Mesendoderm (in vitro differentiated cells): Measurements from ENCODE around the gene FARP1.

ENCODE experiments used
- DNase-seq: peaks from one replicate; pipeline ENCODE4 v3.0.0; 2013
- H2AK5ac ChIP-seq: 2 replicates; pipeline ENCODE4 v1.6.1; 2013; ENCODE audit warnings: low read length, inconsistent platforms
- H2BK120ac ChIP-seq: 2 replicates; pipeline ENCODE4 v1.6.1; 2013; ENCODE audit warnings: low read depth, mild to moderate bottlenecking, low read length, moderate library complexity, mixed read lengths
- H2BK15ac ChIP-seq: replicated peaks from 2 replicates; pipeline ENCODE4 v1.6.1; 2013; ENCODE audit warnings: low read depth, mild to moderate bottlenecking, moderate library complexity
- H2BK5ac ChIP-seq: 2 replicates; pipeline ENCODE4 v1.6.1; 2013; ENCODE audit warnings: low read length, inconsistent platforms
- H3K18ac ChIP-seq: 2 replicates; pipeline ENCODE4 v1.6.1; 2013; ENCODE audit warnings: mild to moderate bottlenecking, low read length, mixed read lengths
- H3K23ac ChIP-seq: one replicate; pipeline ENCODE4 v1.6.1; 2013; ENCODE audit warnings: low read length
- H3K27ac ChIP-seq: 2 replicates; pipeline ENCODE4 v1.5.1; 2013; ENCODE audit warnings: low read depth, mild to moderate bottlenecking, inconsistent platforms, low read length, moderate library complexity
- H3K27me3 ChIP-seq: 2 replicates; pipeline ENCODE4 v1.6.1; 2013; ENCODE audit warnings: low read length, control low read depth, mild to moderate bottlenecking, inconsistent platforms; ENCODE audit not compliant: insufficient read depth, poor library complexity
- H3K36me3 ChIP-seq: 2 replicates; pipeline ENCODE4 v1.6.1; 2013; ENCODE audit warnings: low read length, inconsistent platforms; ENCODE audit not compliant: control insufficient read depth, insufficient read depth
- H3K4ac ChIP-seq: one replicate; pipeline ENCODE4 v1.6.1; 2013; ENCODE audit warnings: low read depth, mild to moderate bottlenecking, low read length, moderate library complexity
- H3K4me1 ChIP-seq: 2 replicates; pipeline ENCODE4 v1.6.1; 2013; ENCODE audit warnings: low read depth, low read length, inconsistent platforms; ENCODE audit not compliant: control insufficient read depth
- H3K4me2 ChIP-seq: 2 replicates; pipeline ENCODE4 v1.6.1; 2013; ENCODE audit warnings: low read length
- H3K4me3 ChIP-seq: 2 replicates; pipeline ENCODE4 v1.5.1; 2013; ENCODE audit warnings: mild to moderate bottlenecking, low read length
- H3K56ac ChIP-seq: one replicate; pipeline ENCODE4 v1.6.1; 2013; ENCODE audit warnings: low read length
- H3K79me1 ChIP-seq: 2 replicates; pipeline ENCODE4 v1.6.1; 2013; ENCODE audit warnings: low read length, inconsistent platforms
- H3K79me2 ChIP-seq: 2 replicates; pipeline ENCODE4 v1.6.1; 2013; ENCODE audit warnings: mild to moderate bottlenecking, low read length; ENCODE audit not compliant: control insufficient read depth, insufficient read depth
- H3K9ac ChIP-seq: 2 replicates; pipeline ENCODE4 v1.6.1; 2013; ENCODE audit warnings: low read length, inconsistent platforms
- H4K5ac ChIP-seq: one replicate; pipeline ENCODE4 v1.6.1; 2013; ENCODE audit warnings: low read length
- H4K8ac ChIP-seq: one replicate; pipeline ENCODE4 v1.6.1; 2013; ENCODE audit warnings: low read depth, mild to moderate bottlenecking, control low read depth, low read length, moderate library complexity
- WGBS: extraction: QIAGEN DNeasy Blood & Tissue Kit; methylation state at CpG from one replicate; pipeline ENCODE4 v1.1.7; 2013; ENCODE audit warnings: low lambda C conversion rate, missing lambda C conversion rate; ENCODE audit not compliant: insufficient coverage; ENCODE audit errors: extremely low coverage; 5-methylcytosine and 5-hydroxymethylcytosine counted together

FARP1 gene

GRCh38 chr13:98429977-98430736 is 287.3 kb downstream of the FARP1 start:
- Histone ChIP-seq H3K4me1 (no peaks in the 10 kb centered on the region), H3K9ac (no peak overlapping the region), H3K79me1 (no peaks in the 10 kb centered on the region), H2BK120ac (no peak overlapping the region), H2BK5ac (no peak overlapping the region), H2AK5ac (no peak overlapping the region), H3K27ac (no peak overlapping the region), H2BK15ac (no peak overlapping the region), H4K8ac (no peak overlapping the region), H3K4ac (no peak overlapping the region), H3K27me3 (no peaks in the 10 kb centered on the region), H3K23ac (no peak overlapping the region), H3K36me3 (no peaks in the 10 kb centered on the region), H3K79me2 (no peaks in the 10 kb centered on the region), H3K4me3 (no peak overlapping the region), H4K5ac (no peak overlapping the region), H3K56ac (no peak overlapping the region), H3K18ac (no peak overlapping the region), H3K4me2 (no peak overlapping the region)
- no CpG with 5 or more reads among the region's 11 CpGs for WGBS
- DNase-seq, result peak; percentile 56

GRCh38 chr13:98432638-98433037 is 289.7 kb downstream of the FARP1 start:
- Histone ChIP-seq H3K36me3 (no peaks in the 10 kb centered on the region), H3K9ac (no peak overlapping the region)
- WGBS, result no CpG with 5 or more reads among the region's 11 CpGs

GRCh38 chr13:98433654-98434053 is 290.8 kb downstream of the FARP1 start:
- no CpG with 5 or more reads among the region's 10 CpGs for WGBS
- Histone ChIP-seq H3K23ac (no peak overlapping the region), H3K4me2 (no peak overlapping the region), H3K56ac (no peak overlapping the region), H2BK120ac (no peak overlapping the region), H3K27ac (no peak overlapping the region), H3K36me3 (no peaks in the 10 kb centered on the region), H2AK5ac (no peak overlapping the region), H3K4me1 (no peaks in the 10 kb centered on the region), H3K79me1 (no peaks in the 10 kb centered on the region), H3K4me3 (no peak overlapping the region), H3K27me3 (no peaks in the 10 kb centered on the region), H2BK15ac (no peak overlapping the region), H2BK5ac (no peak overlapping the region), H3K18ac (no peak overlapping the region), H4K5ac (no peak overlapping the region), H3K4ac (no peak overlapping the region), H3K79me2 (no peaks in the 10 kb centered on the region), H3K9ac (no peak overlapping the region), H4K8ac (no peak overlapping the region)
- DNase-seq, result no peak

More at GRCh38 chr13:98432638-98433037, 289.7 kb downstream of the FARP1 start:
- Histone ChIP-seq H3K4ac (no peak overlapping the region), H2BK5ac (no peak overlapping the region), H2BK120ac (no peak overlapping the region), H3K4me1 (no peaks in the 10 kb centered on the region), H3K56ac (no peak overlapping the region), H3K4me2 (no peak overlapping the region), H4K8ac (no peak overlapping the region), H2AK5ac (no peak overlapping the region), H3K79me2 (no peaks in the 10 kb centered on the region), H3K27me3 (no peaks in the 10 kb centered on the region), H3K4me3 (no peak overlapping the region), H3K23ac (no peak overlapping the region), H3K79me1 (no peaks in the 10 kb centered on the region), H3K27ac (no peak overlapping the region), H2BK15ac (no peak overlapping the region), H4K5ac (no peak overlapping the region), H3K18ac (no peak overlapping the region)
- no peak for DNase-seq

- H3K4ac ChIP-seq, result no peak overlapping the region
- no peak overlapping the region for H2BK120ac ChIP-seq
- no peak overlapping the region for H2AK5ac ChIP-seq
- no peak overlapping the region for H3K9ac ChIP-seq
- H3K4me3 ChIP-seq, result no peak overlapping the region
- H2BK5ac ChIP-seq, result no peak overlapping the region
- no peak overlapping the region for H3K23ac ChIP-seq
- no peak overlapping the region for H3K56ac ChIP-seq
- WGBS, result no CpG with 5 or more reads among the region's 6 CpGs
- no peaks in the 10 kb centered on the region for H3K4me1 ChIP-seq
- no peak overlapping the region for H4K8ac ChIP-seq
- no peaks in the 10 kb centered on the region for H3K79me1 ChIP-seq
- H3K27me3 ChIP-seq, result no peaks in the 10 kb centered on the region
- no peaks in the 10 kb centered on the region for H3K79me2 ChIP-seq
- no peak overlapping the region for H2BK15ac ChIP-seq
- H3K27ac ChIP-seq, result no peak overlapping the region
- no peaks in the 10 kb centered on the region for H3K36me3 ChIP-seq
- no peak overlapping the region for H3K18ac ChIP-seq
- no peak overlapping the region for H3K4me2 ChIP-seq
- H4K5ac ChIP-seq, result no peak overlapping the region
- no peak for DNase-seq
These were observed 291.2 kb downstream of the FARP1 start for GRCh38 chr13:98434060-98434459.

GRCh38 chr13:98435376-98435775 is 292.5 kb downstream of the FARP1 start:
- Histone ChIP-seq H3K27ac (no peak overlapping the region), H3K56ac (no peak overlapping the region), H3K36me3 (no peaks in the 10 kb centered on the region), H2BK120ac (no peak overlapping the region), H4K5ac (no peak overlapping the region), H2AK5ac (no peak overlapping the region), H3K18ac (no peak overlapping the region), H3K4me3 (no peak overlapping the region), H4K8ac (no peak overlapping the region), H2BK15ac (no peak overlapping the region), H2BK5ac (no peak overlapping the region), H3K4me2 (no peak overlapping the region), H3K4me1 (no peaks in the 10 kb centered on the region), H3K23ac (no peak overlapping the region), H3K79me1 (no peaks in the 10 kb centered on the region), H3K79me2 (no peaks in the 10 kb centered on the region), H3K9ac (no peak overlapping the region), H3K4ac (no peak overlapping the region), H3K27me3 (no peaks in the 10 kb centered on the region)
- DNase-seq, result no peak
- no CpG with 5 or more reads among the region's 11 CpGs for WGBS
